COR-L47 (cell line): ENCODE data around the gene VKORC1L1.
A peak's percentile ranks its signal among the peaks of the same experiment; 100 is the strongest.
"Not testable (repeated sequence)": the region's sequence is repeated elsewhere in the genome, so short reads cannot be mapped to it uniquely, and the experiment has no call there.

ENCODE experiments used
- DNase-seq: peaks from one replicate; lab custom pipeline; 2025; lab: John Stamatoyannopoulos, UW

Gene VKORC1L1

DNA sequence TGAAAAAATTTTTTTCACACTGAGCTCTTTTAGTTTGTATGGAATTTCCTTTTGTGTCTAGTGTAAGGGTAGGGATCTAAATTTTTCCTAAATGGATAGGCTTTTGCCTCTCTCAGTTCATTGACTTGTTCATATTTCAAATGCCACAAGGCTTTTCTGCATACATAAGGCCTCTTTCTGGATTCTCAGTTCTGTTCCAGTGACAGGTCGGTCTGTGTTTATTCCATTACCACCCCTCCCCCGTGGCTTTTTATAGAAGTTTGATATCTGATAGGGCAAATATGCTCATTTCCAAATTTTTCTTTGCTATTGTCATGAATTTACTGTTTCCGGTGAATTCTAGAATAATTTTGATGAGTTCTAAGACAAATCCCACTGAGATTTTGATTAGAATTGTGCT, 12.7 kb downstream of the VKORC1L1 start:
- DNase-seq: not testable (repeated sequence)

DNA sequence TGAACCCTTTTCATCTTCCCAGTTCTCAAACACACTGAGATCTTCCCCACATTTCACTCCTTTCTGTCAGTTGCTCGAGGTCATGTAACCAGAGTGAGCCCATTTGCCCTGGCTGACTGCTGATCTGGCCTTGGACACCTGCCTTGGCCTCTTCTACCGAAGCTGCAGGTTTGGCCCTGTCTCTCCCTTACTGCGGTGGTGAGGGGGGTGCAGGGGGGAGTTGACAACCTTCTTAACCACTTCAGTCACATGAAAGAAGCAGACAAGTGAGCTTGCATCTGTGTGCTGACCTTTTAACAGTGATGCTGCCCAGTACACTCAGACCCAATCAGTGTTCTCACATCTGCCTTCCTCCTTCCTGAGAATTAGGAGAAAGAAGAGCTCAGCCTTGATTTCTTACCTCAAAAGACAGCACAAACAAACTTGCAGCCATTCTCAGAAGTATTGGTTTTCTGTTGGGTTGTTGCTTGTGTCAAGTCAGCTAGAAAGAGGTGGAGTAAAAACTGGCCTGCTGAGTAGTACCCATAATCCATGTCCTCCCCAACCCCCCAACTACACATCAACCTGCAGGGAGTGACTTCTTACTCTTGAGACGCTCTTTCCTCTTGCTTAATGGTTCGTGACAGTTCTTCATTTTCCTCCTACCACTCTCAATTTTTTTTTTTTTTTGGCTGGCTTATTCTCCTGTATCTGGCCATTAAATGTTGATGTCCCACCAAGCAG, 15.7 kb downstream of the VKORC1L1 start:
- DNase-seq: not testable (repeated sequence)

DNA sequence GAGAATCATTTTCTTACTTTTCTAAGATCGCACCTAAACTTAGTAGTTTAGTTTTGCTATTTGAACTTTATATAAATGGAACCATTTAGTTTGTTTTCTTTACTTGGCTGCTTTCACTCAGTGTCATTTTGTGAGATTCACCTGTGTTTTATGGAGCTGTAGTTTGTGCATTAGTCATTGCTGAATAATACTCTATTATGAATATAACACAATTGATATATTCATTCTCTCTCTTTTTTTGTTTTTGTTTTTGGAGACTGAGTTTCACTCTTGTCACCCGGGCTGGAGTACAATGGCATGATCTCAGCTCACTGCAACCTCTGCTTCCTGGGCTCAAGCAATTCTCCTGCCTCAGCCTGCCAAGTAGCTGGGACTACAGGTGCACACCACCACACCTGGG, 16.8 kb downstream of the VKORC1L1 start:
- DNase-seq: not testable (repeated sequence)

DNA sequence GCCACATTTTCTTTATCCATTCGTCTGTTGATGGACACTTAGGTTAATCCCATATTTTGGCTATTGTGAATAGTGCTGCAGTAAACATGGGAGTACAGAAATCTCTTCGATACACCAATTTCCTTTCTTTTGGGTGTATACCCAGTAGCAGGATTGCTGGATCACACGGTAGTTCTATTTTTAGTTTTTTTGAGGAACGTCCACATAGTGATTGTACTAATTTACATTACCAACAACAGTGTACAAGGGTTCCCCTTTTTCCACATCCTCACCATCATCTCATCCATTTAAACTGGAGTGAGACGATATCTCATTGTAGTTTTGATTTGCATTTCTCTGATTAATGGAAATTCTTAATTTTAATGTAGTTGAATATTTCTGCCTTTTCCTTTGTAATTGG, 19.3 kb downstream of the VKORC1L1 start:
- no peak for DNase-seq

DNA sequence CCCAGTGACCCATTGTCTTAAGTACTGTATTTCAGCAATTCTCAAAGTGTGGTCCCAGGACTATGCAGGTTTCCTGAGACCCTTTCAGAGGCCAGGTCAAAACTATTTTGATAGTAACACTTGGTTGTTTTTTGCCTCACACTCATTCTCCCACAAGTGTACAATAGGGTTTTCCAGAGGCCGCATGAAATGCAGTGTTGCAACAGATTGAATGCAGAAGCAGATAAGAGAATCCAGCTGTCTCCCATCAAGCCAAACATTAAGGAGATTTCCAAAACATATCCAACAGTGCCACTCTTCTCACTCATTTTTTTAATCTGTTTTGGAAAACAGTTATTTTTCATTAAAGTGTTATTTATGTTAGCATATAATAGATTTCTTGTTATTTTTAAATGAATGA, 20.0 kb downstream of the VKORC1L1 start:
- DNase-seq: no peak

DNA sequence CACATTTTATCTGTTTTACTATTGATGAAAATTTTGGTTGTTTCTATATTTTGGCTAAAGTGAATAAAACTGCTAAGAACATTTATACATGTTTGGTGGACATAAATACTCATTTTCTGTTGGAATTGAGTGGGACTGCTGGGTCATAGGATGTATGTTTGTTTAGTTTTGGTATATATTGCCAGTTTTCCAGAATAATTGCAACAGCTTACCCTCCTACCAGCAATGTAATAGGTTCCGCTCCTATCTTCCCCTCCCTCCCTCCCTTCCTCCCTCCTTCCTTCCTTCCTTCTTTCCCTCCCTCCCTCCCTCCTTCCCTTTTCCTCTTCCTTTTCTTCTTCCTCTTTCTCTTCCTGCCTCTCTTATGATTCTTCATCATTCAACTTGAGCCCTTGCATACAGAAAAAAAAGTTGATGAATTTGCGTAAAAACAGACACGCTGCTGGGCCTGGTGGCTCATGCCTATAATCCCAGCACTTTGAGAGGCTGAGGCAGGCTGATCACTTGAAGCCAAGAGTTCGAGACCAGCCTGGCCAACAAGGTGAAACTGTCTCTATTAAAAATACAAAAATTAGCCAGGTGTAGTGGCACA, 23.5 kb downstream of the VKORC1L1 start:
- DNase-seq: no peak

DNA sequence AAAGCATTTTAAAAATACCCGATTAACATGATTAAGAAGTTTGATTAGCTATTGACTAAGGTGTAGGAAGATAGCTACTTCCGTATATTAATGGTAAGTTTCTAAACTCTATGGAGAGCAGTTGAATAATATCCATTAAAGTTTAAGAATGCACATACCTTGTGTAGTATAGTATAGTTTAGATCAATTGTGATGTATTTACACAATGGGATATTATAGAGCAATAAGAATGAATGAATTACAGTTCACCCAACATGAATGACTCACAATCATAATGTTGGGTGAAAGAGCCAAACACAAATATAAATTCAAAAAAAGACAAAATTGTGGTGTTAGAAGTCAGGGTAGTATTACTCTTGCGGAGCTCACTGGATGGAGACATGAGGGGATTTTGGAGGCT, 24.4 kb downstream of the VKORC1L1 start:
- DNase-seq: not testable (repeated sequence)

DNA sequence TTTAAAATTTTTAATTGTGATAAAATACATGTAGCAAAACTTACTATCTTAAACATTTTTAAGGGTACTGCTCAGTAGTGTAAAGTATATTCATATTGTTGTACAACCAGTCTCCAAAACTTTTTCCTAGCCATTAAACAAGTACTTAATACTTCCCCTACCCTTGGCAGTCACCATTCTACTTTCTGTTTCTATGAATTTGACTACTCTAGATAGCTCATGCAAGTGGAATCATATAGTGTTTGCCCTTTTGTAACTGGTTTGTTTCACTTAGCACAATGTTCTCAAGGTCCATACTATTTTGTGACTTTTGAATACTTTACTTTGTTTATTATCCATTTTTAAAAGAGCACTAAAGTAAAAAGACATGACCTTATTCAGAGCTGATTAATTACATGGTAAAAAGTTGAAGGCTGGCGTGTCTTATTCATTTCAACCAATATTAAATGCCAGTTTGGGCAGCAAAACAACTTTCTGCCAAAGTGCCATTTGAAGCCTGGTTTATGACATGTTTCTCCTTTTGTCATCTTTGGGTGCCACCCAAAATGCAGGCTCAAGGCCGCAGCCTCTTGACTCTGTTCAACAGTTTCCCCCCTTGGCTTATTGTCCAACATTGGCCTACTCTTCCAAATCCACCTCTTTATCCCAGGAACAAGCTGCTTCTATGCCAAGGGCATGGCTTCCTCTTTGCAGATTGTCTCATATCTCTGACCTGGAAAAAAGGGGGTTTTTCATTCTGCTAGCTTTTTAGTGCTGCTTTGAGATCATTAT, 26.0 kb downstream of the VKORC1L1 start:
- DNase-seq: not testable (repeated sequence)

DNA sequence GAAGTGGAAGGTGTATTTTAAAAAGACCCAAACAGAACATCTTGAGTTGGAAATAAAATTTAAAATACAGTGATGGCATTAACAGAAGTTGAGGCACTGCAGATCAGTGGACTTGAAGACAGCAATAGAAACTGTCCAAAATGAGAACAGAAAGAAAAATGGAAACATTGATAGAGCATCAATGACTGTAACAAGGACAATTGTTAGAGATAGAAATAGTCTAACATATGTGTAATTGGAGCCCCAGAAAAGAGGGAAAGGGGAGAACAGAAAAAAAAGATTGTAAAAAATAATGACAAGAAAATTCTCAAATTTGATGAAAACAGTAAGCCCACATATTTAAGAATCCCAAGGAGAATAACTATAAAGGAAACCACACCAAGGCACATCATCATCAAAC, 29.4 kb downstream of the VKORC1L1 start:
- DNase-seq: no peak

DNA sequence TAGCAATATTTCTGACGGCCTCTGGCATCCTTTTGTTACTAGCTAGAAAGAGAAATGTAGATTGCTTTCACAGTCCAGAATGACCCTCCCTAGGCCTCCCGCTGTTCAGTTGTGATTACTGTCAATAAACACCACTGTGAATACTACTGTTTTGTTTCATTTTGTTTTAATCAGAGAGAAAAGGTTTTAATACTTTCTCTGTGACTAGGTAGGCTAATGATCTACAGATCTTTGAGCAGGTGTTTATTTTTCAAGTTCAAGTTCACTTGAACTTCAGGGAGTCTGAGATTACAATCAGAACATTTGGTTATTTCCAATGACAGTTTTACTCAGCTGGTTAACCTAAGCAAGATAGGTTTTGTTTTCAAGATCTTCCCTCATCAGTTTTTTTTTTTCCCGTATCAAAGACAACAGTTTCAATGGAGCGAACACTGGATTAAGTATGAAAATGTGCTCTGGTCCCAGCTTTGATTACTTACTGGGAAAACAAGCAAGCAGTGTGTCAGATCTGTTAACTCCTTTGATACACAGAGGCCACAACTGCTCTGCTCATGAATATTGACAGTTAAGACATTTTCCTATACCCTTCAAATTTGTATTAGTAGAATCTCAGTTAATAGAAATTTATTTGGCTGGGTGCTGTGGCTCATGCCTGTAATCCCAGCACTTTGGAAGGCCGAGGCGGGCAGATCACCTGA, 34.8 kb downstream of the VKORC1L1 start:
- DNase-seq: peak; percentile 33

DNA sequence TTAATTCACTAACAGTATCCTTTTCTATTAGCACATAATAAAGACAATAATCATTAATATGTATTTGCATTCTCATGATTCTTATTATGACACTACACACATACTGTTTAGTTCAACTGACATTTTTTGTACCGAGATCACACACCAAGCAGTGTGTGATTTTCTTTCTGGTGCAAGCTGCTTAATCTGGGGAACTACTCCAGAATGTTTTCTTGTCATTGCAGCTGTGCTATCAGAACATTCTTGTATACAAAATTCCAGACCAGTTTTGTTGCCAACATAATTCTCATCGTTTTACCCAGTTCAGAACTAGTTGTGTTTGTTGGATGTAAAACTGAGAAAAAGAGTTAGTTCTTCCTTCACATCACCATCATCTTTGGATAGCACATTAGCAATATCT, 37.4 kb downstream of the VKORC1L1 start:
- no peak for DNase-seq

DNA sequence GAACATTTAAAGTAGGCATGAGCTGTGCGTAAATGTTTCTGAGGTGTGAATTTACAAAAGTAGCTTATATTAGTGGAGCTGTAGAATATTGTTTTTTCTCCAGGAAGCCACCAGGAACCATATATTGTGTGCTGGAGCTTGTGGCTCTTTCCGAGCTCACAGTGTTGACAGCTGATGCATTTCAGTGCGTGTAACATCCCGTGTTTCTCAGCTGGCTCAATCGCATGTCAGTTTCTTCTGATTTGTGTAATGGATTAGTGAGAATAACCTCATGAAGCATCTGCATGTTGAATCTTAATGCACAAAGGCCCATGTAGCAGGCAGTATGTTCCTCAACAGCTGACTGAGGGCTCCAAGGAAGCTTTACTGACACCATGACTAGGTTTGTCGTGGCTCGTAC, 39.4 kb downstream of the VKORC1L1 start:
- DNase-seq: no peak

DNA sequence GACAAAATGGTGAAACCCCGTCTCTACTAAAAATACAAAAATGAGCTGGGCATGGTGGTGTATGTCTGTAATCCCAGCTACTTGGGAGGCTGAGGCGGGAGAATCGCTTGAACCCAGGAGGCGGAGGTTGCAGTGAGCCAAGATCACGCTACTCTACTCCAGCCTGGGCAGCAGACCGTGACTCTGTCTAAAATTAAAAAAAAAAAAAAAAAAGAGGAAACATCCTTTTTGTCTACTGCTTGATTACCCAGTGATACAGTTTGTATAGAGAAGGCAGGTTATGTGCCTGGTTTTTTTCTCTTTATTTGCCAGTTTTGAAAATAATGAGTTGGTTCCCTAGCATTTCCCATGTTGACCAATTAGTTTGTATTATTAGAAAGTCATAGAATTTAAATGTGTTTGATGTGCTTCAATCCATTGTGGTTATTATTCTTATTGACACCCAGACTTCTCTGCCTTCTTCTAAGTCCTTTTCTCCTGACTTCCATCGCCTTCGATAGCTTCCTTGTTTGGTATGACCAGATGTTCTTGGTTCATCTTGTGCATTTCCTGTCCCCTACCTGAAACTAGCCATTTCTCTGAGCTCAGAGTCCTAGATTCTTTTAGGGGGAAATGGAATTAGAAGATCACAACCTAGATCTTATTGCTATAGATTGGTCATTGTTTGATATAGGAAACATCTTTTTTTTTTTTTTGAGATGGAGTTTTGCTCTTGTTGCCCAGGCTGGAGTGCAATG, 43.2 kb downstream of the VKORC1L1 start:
- DNase-seq: no peak

DNA sequence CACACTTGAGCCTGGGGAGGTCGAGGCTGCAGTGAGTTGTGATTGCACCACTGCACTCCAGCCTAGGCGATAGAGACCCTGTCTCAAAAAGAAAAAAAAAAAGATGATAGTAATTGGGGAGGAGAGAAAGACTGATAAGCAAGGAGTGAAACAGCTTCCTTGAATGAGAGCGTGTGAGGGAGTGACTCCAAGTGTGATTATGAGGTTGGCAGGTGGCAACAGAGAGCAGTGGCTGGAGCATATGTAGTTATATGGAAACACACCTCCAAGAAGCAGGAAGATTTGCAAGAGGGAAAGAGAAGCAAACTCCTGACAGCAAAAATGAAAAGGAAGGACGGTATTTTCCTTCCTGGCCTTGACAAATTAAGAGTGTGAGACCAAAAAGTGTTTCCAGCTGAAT, 50.4 kb downstream of the VKORC1L1 start:
- DNase-seq: no peak

DNA sequence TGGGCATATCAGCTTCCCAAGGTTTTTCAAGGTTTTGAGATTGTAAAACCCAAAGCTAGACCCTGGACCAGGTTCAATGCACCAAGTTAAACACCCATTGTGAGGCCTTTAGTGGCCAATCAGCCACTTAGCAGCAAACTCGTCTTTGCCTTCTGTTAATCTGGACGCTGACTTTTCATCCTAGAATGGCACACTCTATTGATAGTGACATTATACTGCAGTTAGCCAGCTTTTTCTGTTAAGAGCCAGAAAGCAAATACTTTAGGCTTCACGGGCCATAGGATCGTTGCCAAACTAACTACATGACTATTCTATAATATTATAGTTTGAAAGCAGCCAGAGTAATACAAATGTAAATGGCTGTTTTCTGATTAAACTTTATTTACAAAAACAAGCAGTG, 51.3 kb downstream of the VKORC1L1 start:
- DNase-seq: no peak

DNA sequence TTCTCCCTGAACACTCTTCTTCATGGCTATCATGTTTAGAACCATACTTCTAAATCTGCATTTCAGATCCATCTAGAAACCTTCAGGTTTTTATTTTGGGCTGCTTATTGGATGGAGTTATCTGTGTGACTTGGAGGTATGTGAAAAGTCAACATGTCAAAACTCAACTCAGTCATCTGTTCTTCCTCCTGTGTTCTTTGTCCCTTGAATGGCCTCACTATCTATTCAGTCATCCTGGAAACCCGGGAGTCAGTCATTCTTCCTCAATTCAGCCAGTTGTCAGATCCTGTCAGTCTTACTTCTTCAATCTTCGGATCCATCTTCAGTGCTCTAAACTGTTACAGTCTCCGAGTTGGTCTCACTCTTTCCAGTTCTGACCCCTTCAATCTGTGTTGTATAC, 52.2 kb downstream of the VKORC1L1 start:
- no peak for DNase-seq

DNA sequence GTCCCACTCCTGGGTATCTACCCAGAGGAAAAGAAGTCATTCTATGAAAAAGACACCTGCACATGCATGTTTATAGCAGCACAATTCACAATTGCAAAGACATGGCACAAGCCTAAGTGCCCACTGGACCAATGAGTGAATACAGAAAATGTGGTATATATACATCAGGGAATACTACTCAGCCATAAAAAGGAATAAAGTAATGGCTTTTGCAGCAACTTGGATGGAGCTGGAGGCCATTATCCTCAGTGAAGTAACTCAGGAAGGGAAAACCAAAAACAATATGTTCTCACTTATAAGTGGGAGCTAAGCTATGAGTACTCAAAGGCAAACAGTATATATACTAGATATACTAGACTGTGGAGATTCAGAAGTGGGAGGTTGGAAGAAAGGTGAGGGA, 53.7 kb downstream of the VKORC1L1 start:
- no peak for DNase-seq

DNA sequence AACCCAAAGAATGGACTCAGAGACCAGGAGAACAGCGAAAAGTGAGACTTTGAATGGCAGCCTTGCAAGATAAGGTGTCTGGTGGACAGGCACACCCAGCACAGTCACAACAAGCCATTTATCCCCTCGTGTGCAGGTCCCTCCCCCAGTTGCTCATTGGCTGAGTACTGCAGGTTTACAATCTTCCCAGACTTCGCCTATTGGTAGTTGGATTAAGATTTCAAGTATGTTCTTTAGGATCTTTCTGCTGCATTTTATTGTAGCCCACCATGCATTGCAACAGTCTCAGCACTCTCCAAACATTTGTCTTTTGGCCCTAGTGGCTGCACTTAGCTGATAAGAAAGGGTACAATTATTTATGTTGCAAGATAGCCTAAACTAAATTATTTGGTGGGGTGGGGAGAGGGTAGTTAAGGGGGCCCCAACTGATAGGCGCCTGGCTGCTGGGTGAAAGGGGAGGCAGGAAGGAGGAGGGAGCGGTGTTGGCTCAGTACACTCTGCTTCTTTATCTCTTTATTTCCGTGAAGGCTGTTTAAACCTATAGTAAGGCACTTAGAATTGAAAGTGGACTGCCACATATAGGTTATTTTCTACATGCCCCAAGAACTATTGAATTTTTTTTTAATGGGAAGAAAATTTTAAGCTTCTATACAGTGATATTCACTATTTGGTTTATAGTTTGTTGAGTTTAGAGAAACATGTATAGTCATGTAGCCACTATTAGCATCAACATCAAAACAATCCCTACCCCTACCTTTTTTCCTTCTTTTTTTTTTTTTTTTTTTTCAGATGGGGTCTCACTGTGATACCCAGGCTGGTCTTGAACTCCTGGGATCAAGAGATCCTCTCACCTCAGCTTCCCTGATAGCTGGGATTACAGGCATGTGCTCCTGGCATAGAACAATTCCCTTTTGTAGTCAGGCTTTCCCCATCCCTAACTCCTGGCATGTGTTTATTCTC, 54.9 kb downstream of the VKORC1L1 start:
- no peak for DNase-seq

DNA sequence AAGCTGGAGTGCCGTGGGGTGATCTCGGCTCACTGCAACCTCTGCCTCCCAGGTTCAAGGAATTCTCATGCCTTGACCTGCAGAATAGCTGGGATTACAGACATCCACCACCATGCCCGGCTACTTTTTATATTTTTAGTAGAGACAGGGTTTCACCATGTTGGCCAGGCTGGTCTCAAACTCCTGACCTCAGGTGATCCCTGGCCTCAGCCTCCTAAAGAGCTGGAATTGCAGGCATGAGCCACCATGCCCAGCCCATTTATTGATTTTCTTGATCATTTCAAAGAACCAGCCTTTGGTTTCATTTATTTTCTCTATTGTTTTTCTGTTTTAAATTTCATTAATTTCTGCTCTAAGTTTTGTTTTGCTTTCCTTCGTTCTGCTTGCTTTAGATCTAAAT, 58.8 kb downstream of the VKORC1L1 start:
- DNase-seq: no peak

DNA sequence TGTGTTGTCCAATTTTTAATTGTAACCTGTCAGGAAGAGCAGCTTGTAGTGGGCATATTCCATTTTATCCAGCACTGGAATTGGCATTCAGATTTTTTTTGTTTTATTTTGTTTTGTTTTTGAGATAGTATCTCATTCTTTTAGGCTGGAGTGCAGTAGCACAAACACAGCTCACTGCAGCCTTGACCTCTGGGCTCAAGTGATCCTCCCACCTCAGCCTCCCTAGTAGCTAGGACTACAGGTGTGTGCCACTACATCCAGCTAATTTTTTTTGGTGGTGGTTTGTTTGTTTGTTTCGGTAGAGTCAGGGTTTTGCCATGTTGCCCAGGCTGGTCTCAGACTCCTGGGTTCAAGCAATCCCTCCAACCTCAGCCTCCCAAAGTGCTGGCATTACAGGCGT, 64.4 kb downstream of the VKORC1L1 start:
- no peak for DNase-seq
